Activated CD4-positive, alpha-beta T cell treated with anti-CD3 and anti-CD28 coated beads, Interleukin-2, amount 50 U/mL, for 48 hours (primary cell): Measurements from ENCODE around the gene APOBEC3C.
"Not testable (repeated sequence)": the region's sequence is repeated elsewhere in the genome, so short reads cannot be mapped to it uniquely, and the experiment has no call there.

Source experiments
- DNase-seq, 2 experiments: peaks; one replicate each; pipeline ENCODE4 v3.0.0-alpha.2; 2020

APOBEC3C gene

DNA sequence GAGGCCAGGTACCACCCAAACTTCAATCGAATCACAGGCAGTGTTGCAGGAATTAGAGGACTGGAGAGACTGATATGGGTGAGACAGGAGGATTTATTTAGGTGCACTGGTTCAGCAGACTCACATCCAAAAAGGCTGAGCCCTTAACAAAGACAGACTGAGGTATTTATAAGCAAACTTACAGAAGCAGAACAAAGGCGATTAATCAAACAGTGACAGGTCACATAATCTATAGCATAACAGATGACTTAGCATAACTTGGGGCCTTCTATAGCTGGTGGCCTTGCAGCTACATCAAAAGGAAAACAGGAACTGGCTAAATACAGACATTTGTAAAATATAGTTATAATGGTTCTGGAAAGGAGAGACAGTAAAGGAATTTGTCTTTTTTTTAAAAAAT is 29.8 kb upstream of the APOBEC3C start:
- no peak for DNase-seq

DNA sequence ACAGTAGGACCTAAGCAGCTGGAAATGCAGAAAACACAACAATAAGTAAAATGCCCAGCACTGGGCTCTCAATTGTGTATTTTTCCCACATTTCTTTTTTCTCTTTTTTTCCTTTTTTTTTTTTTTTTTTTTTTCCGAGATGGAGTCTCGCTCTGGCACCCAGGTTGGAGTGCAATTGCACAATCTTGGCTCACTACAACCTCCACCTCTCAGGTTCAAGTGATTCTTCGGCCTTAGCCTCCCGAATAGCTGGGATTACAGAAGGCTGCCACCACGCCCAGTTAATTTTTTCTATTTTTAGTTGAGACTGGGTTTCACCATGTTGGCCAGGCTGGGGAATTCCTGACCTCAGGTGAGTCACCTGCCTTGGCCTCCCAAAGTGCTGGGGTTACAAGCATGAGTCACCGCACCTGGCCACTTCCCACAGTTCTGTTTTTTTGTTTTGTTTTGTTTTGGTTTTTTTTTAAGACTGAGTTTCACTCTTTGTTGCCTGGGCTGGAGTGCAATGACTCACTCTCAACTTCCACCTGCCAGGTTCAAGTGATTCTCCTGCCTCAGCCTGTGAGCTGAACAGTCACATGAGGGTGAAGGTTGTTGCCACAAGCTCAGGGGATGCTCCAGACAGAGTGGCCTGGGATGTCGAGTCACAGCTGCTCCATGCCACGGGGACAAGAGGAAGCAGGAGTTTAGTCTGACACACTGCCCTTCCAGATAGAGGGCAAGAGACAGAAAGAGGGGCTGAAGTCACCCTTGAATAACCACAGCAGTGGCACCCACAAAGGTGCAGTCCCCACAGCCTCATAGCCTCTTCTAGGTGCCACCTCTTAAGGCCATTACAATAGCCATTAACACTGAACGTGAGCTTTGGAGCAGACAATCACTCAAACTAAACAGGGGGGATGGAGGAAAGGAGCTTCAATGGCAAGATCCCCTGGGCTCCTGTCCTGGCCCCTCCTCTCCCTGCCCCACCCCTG is 29.0 kb upstream of the APOBEC3C start:
- DNase-seq: peak; percentile 67 to 78

DNA sequence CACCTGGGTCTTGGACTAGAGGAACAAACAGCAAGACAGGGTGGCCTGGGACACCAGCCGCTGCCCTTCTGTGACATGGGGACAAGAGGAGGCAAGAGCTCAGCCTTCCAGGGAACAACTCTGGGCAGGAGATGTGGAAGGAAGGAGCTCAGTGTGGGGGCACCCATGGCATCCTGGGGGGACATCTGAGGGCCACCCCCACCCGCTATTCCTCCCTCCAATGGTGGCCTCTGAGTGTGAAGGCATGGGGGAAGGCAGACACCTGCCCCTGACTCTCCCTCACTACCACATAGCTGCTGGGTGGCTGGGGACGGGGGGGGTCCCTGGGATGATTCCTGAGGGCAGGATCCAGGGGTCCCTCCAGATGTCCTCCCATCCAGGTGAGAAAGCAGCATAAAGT is 27.4 kb upstream of the APOBEC3C start:
- no peak for DNase-seq

DNA sequence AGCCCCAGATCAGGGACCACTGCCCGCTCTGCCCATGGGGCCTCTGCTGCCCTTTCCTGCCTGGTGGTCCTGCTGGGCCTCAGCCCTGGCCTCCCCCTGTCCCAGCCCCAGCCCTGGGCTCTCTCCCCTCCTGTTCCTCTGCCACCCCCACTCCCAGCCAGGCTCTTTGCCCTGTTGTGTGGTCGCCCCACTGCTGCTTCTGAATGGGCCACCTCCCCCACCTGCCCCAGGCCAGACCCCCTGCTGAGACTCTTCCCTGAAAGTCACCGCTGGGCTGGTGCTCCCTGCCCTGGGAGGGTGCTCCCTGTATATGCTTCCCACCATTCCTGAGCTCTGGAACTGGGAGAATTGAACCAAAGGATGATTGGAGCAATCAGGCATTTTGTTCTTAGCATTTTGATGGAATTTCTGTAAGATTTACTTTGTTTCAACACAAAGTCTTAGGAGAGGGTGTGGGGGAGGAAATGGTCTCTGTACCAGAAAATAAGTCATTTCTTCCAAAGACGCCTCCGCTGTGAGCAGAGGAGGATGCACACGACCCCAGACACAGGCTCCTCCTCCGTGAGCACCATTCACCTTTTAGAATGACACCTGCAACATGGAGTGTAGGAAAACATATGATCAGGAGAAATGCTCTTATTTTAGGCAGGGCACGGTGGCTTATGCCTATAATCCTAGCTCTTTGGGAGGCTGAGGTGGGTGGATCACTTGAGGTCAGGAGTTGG is 26.7 kb upstream of the APOBEC3C start:
- no peak for DNase-seq

DNA sequence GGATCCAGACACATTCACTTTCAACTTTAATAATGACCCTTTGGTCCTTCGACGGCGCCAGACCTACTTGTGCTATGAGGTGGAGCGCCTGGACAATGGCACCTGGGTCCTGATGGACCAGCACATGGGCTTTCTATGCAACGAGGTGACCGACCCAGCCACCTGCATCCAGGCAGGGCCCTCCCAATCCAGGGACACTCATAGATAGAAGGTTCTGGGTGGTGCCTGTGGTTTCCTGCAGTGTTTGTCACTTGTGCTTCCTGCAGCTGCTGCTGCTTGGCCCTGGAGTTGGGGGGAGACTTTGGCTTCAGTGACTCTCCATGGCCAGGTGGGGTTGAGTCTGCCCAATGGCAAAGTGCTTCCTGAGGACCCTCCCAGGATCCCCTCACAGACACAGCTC is 24.6 kb upstream of the APOBEC3C start:
- DNase-seq: no peak

DNA sequence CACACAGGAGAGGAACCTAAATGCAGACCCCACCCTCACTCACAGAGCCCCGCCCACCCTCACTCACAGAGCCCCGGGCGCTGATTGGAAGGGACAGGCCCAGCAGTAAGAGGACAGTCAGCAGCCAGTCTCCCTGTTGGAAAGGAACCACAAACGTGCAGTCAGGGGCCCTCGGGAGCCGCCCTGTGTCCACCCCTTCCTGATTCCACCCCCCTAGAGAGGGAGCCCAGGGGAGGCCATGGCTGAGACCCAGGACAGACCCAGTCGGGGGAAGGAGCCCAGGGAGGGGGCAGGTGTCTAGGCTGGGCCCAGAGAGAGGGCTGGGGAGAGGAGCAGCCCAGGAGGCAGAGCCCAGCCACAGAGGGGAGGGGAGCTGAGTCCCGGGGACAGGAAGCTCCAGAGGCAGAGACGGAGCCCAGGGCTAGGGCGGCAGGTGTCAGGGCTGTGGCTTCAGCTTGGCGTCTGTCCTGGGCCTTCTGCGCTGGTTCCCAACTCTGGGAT is 21.1 kb upstream of the APOBEC3C start:
- not testable (repeated sequence) for DNase-seq

DNA sequence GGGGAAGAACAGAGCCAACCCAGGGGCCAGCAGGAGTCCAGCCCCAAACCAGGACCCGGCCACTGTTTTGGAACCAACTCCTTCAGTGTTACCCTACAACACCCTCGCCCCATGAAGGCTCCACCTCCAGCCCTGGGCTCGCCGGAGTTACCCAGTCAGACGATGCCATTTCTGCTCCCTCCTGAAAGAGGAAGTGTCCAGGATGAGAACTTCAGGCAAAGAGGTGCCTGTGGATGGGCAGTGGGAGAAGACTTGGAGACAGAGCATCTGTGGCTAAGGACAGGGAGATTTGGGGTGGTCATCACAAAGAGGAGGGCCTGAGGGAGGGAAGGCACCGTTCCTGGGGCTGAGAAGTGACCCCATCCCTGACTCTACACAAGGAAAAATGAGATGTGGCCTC is 18.0 kb upstream of the APOBEC3C start:
- no peak for DNase-seq

DNA sequence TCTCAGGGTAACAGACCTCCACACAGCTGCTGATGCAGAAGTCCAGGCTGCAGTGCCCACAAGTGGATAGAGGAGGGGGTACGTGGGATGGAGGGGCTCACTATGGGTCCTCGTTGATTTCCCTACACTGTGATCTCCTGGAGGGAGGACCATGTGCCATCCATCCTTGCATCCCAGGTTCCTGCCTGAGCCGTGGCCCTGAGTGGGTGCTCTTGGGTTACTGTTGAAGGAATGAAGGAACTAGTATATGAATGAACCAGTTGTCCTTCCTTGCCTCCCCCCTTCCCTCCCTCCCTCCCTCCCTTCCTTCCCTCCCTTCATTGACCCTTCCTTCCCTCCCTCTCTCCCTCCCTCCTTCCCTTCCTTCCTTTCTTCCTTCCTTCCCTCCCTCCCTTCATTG is 16.5 kb upstream of the APOBEC3C start:
- DNase-seq: no peak

DNA sequence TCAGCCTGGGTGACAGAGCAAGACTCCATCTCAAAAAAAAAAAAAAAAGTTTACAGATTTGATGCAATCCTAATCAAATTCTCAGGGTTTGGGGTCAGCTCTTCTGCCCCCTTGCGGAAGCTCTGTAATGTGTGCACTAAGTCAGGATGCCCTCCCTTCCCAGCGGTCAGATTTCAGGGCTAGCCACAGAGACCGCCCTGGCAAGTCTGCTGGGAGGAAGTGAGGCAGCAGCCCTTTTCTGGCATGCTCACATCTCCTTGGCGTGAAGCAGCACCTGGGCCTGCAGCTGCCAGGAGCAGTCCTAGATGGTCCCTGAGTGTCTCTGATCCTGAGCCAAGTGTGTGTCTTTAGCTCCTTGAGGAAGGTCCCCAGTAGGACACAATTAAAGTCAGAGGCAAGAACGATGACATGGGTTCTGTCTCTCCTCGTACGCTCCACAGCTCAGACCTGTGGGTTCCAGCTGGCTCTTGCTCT is 10.9 kb upstream of the APOBEC3C start:
- DNase-seq: peak; percentile 72 to 84

DNA sequence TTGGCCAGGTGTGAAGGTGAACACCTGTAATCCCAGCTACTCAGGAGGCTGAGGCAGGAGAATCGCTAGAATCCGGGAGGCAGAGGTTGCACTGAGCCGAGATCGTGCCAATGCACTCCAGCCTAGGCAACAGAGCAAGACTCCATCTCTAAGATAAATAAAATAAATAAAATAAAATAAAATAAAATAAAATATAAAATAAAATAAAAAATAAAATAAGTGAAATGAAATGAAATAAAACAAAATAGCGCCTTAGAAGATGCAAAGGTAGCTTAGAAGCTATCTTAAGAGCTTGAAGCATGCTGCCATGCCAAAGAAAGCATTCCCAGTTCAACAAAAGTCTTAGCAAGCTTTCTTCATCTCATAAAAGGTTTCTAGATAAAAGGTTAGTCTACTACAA is 6.9 kb upstream of the APOBEC3C start:
- DNase-seq: no peak

DNA sequence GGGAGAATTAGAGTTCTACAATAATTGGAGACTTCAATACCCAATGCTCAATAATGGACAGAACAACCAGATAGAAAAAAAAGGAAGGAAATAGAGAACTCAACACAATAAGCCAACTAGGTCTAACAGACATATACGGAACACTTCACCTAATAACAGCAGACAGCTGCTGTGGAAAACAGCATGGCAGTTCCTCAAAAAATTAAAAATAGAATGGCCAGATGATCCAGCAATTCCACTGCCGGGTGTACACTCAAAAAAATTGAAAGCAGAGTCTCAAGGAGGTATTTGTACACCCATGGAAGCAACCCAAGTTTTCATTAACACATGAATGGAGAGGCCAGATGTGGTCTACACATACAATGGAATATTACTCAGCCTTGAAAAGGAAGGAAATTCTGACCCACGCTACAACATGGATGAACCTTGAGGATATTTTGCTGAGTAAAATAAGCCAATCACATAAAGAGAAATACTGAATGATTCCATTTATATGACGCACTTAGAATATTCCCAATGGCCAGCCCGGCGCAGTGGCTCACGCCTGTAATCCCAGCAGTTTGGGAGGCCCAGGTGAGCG is 5.7 kb upstream of the APOBEC3C start:
- DNase-seq: not testable (repeated sequence)

DNA sequence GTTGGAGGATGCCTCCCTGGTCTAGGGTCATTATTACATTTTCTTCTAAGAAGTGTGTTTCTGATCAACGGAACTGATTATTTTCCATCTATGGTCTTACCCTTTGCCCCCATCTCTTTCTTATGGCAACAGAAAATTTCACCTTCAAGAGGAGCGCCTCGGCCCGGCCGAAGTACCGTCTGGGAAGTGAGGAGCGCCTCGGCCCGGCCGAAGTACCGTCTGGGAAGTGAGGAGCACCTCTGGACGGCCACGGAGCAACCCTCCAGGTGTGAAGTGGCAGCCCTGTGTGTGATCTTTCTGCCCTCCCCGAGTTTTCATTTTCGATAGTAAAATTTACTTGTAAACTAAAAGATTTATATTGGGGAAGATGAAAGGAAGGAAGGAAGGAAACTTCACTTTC is 3.1 kb upstream of the APOBEC3C start:
- DNase-seq: no peak

DNA sequence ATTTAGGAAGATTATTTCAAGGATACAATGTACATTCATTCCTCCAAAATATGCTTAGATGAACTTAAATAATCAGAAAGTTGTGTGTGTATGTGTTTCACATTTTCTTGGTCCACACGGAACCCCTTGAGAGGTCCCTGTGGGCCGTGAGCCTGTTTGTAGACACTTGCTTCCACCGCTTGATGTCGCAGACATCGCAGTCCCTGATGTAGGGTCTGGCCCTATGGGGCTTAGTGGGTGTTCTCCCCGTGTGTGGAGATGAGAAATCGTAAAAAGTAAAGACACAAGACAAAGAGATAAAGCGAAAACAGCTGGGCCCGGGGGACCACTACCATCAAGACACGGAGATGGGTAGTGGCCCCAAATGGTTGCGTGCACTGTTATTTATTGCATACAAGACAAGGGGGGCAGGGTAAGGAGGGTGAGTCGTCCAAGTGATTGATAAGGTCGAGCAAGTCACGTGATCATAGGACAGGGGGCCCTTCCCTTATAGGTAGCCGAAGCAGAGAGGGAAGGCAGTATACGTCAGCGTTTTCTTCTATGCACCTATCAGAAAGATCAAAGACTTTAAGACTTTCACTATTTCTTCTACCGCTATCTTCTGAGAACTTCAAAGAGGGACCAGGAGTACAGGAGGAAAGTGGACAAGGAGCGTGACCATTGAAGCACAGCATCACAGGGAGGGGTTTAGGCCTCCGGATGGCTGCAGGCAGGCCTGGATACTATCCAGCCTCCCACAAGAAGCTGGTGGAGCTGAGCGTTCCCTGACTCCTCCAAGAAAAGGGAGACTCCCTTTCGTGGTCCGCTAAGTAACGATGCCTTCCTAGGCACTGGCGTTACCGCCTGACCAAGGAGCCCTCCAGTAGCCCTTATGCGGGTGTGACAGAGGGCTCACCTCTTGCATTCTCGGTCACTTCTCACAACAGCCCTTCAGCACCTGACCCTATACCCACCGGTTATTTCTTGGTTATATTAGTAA is 1.2 kb upstream of the APOBEC3C start:
- DNase-seq: no peak

DNA sequence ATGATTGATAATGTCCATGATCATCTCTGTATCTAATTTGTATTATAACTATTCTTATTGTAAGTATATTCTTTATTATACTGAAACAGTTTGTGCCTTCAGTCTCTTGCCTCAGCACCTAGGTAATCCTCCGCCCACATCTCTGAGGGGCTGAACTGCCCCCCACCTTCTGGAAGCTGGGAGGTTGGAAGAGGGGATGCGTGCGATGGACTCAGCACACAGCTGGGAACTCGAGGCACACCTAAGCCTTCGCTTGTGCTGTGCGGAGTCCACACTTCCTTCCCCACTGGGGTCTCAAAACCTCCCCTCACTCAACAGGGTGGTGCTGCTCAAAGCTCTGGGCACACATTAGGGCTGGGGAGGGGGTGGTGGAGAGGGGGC is 506 bp upstream of the APOBEC3C start:
- DNase-seq: not testable (repeated sequence)

DNA sequence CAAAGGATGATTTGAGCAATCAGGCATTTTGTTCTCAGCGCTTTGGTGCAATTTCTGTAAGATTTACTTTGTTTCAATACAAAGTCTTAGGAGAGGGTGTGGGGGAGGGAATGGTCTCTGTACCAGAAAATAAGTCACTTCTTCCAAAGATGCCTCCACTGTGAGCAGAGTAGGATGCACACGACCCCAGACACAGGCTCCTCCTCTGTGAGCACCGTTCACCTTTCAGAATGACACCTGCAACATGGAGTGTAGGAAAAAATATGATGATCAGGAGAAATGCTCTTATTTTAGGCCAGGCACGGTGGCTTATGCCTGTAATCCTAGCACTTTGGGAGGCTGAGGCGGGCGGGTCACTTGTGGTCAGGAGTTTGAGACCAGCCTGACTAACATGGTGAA is 665 bp downstream of the APOBEC3C start:
- not testable (repeated sequence) for DNase-seq

DNA sequence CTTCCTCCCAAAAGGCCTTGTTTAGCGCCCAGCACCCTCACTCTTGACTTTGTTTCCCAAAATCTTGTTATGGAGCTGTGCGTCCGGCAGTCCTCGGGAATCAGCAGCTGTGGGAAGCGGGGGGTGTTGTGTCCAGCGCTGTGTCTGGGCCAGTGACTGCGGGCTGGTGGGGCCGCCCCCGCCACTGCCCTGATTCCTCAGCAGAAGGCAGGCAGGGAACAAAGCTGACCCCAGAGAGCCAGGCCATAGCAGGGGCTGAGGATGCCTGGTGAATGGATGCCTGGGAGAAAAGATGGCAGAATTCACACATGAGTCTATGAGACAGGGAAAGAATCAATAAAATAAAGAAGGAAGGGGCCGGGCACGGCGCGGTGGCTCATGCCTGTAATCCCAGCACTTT is 2.5 kb downstream of the APOBEC3C start:
- DNase-seq: no peak

DNA sequence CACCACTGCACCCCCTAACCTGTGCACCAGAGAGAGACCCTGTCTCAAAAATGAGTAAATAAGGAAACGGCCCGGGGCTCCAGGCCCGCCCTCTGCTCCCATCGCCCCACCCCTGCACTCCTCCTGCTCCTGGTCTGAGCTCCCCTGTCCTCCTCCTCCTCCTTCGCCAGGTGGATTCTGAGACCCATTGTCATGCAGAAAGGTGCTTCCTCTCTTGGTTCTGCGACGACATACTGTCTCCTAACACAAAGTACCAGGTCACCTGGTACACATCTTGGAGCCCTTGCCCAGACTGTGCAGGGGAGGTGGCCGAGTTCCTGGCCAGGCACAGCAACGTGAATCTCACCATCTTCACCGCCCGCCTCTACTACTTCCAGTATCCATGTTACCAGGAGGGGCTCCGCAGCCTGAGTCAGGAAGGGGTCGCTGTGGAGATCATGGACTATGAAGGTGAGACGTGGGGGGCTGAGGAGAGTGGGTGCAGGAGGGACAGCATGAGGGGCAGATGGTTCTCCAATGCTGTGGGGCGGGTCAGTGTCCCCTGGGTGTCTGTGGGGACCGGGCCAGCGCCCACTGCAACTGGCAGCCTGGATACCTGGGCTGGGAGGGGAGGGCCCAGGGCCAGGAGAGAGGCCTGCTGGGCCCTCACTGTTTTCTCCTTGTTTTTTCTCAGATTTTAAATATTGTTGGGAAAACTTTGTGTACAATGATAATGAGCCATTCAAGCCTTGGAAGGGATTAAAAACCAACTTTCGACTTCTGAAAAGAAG is 3.7 kb downstream of the APOBEC3C start:
- DNase-seq: no peak

DNA sequence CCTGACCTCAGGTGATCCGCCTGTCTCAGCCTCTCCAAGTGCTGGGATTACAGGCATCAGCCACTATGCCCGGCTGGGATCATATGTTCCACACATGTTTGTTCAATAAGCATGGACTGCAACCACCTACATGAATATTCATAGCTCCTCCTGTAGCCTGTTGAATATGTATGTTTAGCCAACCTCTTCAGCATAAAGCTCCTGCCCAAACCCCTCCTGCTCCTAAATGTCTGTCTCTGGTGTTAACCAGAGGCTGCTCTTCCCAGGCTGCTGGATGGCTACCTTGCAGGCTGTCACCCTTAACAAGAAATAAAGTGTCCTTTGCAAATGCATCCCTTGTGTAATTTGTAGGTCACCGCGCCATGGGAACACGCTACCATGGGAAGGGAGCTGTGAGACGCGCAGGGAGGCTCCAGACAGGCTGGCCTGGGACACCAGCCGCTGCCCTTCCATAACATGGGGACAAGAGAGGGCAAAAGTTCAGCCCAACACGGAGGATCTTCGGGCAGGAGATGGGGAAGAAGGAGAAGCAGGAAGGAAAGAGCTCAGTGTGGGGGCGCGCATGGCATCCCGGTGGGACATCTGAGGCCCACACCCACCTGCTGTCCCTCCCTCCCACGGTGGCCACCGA is 6.1 kb downstream of the APOBEC3C start:
- DNase-seq: not testable (repeated sequence)

DNA sequence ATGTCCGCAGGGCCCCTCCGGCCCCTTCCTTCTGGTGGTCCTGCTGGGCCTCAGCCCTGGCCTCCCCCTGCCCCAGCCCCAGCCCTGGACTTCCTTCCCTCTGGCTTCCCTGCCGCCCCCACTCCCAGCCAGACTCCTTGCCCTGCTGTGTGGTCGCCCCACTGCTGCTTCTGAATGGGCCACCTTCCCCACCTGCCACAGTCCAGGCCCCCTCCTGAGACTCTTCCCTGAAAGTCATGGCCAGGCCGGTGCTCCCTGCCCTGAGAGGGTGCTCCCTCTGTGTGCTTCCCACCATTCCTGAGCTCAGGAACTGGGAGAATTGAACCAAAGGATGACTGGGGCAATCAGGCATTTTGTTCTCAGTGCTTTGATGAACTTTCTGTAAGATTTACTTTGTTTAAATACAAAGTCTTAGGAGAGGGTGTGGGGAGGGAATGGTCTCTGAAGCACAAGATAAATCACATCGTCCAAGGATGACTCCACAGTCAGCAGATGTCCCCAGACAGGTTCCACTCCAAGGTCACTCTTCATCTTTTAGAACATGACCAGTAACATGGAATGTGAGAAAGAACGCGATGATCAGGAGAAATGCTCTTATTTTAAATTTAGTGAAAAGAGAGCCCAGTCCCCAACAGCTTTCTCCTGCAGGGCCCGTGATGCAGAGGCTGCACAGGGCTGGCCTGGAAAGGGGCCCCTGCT is 7.6 kb downstream of the APOBEC3C start:
- DNase-seq: no peak
